HG03175 (cell line): ENCODE measurements around the gene NOD2.

ENCODE experiments used
- ATAC-seq: cut with Tn5 transposase; IDR thresholded peaks from one replicate; pipeline ENCODE4 v1.9.1; 2021; ENCODE audit warnings: mild to moderate bottlenecking, moderate library complexity; ENCODE audit not compliant: unreplicated experiment

The NOD2 gene

DNA sequence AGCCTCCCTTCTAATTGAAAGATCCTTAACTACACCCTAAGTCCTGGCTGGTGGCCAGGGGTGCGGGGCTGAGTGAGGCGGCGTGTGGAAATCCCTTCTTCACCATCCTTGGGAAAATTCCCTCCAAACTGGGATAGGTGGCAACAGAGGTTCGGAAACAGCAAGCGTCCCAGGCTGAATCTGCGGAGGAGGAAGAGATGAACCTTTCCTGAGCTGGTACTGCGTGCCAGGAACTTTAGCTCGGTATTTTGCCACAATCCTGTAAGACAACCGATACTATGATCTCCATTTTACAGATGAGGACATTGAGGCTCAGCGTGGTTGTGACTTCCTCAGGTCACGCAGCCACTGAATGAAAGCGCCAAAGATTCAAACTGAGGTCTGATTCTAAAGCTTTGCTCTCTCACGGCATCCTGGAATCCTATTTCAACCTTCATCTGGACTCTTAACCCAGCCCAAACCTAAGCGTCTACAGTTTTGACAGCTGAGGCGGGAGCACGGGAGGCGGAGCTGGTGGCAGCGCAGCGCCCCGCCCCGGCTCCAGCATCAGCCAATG, 47.9 kb downstream of the NOD2 start:
- ATAC-seq: no peak

GRCh38 chr16:50741781-50742575, 48.6 kb downstream of the NOD2 start, which contains the start of gene CYLD:
Gene CYLD, plus strand, starts transcription at chr16:50742086. Its CDS starts 7,613 bp downstream, at chr16:50749699.
- peak; percentile 94 for ATAC-seq

DNA sequence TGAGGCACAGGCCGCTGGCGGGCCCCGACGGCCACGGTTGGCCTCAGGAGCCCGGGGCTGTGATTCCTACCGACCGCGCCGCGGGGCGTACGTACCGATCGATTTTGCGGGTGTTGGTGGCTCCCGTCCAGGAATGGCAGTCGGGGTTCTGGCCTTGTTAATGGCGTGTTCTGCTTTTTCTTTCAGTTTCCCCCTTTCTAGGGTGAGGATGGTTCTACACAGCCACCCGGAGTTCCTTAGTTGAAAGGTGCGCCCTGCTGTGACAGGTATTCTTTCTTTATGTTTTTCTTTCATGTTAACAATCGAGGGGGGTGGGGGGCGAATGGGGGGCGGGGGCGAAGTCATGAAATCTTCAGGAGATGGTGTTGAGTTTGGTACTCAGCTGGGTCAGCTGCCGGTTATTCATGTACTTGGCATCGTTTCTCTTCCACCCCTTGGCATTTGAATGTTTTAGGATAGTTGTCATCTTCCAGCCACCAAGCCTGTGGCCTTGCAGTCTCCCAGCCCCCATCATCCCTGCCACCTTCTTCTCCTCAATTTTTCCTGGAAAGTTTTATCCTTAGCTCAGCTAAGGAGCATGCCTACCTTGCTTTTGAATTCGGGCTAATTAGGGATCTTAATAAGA, 49.3 kb downstream of the NOD2 start:
- ATAC-seq: no peak

DNA sequence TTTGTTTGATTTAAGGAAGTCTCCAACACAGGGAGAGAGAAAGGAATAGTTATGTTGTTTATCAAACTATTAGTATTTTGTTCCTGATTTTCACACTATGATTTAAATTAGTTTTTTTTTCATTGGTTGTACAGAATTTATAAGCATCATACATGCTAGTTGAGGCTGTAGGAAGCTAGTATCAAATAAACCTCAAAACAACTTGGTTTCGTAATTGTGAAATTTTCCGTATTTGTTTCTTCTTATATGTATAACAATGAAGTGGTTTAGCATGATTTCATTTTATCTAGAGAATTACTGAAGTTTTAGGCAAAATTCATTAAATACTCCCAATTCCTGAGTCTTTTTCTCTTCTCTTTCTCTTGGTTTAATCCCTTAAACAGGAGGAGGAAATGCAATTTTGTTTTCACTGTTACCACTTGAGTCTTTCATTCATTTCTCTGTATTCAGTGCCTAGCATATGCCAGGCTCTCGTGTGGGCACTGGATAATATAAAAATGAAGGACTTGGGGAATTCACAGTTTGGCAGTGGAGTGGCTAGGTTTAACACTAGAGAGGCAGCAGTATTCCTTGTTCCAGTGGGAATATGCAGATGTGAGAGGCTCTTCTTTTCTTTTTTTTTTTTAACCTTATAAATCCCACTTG, 50.3 kb downstream of the NOD2 start:
- no peak for ATAC-seq

DNA sequence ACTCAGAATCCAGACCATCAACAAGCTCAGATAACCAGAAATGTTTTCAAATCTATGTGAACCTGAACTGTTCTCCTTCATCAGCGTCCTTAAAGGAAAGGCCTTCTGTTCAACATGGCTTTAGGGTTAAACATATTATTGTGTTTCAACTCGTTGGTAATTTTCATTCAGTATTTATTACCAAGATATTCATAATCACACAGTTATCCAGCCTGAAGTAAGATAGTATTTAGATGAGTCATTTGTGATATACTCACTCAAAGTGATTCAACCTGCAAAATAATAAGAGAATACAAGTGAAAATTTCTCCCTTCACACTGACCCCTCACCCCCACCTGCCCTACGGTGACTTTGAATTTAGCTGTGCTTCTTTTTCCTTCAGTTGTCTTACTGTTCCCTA, 51.5 kb downstream of the NOD2 start:
- no peak for ATAC-seq

DNA sequence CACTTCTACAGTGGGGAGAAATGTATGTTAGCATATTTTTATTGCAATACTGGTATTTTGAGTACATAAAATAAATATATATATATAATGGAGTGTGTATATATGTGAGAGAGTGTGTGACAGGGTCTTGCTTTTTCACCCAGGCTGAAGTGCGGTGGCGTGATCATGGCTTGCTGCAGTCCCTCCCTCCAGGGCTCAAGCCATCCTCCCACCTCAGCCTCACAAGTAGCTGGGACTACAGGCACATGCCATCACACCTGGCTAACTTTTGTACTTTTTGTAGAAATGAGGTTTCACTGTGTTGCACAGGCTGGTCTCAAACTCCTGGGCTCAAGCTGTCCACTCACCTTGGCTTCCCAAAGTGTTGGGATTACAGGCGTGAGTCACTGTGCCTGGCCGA, 52.5 kb downstream of the NOD2 start:
- ATAC-seq: no peak

DNA sequence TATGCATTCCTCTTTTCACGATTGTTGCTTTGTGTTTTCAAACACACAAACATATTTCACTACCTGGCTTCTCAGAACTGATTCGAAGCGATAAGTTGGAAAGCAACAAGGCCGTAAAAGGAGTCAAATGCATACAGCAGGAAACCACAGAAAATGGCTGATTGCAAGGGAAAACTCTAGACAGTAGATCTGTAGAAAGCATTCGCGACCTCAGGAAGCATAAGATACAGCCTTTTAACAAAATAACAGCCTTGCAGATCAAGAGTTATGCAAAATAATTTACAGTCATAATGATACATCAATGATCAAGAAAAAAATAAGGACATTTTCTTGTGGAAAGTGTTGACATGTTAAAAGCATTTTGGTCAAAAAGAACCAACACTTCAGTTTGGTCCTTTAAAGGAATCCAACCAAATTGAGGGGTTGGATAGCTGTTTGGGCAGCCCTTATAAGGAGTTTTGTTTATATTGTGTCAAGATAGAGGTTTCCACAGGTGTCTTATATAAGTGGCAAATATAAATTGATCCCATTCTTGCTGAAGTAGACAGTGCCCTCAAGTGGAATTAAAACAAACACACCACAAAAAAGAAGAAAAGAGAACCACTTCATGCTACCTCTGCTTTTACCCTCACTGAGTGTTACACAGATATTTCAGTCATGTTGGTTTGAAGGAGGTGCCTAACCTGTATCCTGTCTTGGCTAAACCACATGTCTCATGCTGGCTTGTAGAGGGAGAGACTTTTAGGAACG, 54.0 kb downstream of the NOD2 start:
- peak; percentile 57 for ATAC-seq

DNA sequence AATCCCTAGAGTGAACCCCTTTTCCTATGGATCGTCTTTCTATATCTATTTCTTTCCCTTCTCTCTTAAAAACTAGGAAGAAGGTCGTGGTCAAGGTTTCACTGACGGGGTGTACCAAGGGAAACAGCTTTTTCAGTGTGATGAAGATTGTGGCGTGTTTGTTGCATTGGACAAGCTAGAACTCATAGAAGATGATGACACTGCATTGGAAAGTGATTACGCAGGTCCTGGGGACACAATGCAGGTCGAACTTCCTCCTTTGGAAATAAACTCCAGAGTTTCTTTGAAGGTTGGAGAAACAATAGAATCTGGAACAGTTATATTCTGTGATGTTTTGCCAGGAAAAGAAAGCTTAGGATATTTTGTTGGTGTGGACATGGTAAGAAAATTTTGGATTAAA, 58.1 kb downstream of the NOD2 start:
- ATAC-seq: no peak

DNA sequence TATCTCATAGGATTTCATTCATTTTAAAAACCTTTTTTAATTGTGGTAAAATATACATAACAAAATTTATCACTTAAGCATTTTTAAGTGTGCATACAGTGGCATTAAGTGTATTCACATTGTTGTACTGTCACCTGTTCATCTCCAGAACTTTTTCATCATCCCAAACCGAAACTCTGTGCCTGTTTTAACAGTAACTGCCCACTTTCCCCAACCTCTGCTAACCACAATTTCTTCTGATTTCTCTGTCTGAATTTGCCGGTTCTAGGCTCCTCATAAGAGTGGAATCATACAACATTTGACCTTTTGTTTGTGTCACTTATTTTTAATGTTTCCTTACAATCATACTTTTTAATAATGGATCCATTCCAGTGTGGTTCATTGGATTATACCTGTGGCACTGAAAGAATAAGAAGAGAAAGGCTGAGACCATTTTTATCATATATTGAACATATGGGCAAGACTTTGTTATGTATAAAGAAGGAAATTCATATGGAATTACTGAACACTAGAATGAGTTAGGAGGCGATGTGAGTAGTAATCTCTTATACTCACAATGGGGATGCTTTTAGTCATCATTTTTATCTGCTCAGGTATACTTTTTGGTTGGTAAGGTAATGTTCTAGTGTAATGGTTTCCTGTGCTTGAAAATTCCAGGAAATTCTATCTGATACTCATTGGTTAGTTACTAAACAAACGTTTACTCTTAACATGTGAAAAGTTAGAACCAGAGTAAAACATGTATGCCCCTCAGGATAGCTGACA, 59.2 kb downstream of the NOD2 start:
- ATAC-seq: no peak

- ATAC-seq: no peak
These were observed 63.1 kb downstream of the NOD2 start for GRCh38 chr16:50756473-50756872.

DNA sequence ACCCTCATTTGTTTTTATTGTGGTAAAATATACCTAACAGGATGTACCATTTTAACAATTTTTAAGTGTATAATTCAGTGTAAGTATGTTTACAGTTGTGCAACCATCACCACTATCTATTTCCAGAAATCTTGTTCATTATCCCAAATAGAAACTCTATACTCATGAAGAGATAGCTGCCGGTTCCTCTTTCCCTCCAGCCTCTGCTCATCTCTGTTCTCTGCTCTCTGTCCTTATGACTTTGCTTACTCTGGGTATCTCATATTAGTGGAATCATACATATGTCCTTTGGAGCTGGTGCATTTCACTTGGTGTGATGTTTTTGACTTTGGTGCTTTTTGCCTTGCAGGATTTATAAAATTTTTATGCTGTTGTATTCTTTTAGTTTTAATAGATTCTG, 67.9 kb downstream of the NOD2 start:
- no peak for ATAC-seq

DNA sequence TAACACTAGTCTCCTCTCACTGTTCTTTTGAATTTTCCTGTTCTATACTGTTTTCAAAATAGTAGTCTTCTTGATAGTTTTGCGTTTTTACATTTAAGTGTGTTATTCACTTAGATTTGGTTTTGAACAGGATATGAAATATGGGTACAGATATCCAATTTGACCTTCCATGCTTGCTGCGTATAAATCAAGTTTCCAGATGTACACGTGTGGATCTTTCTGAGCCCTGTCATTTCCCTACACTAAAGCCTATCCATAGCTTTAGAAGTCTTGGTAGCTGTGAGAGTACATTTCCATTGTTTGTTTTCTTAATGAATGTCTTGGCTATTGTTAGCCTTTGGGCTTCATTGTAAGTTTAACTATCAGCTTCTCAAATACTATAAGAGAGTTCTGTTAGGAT, 68.8 kb downstream of the NOD2 start:
- no peak for ATAC-seq

DNA sequence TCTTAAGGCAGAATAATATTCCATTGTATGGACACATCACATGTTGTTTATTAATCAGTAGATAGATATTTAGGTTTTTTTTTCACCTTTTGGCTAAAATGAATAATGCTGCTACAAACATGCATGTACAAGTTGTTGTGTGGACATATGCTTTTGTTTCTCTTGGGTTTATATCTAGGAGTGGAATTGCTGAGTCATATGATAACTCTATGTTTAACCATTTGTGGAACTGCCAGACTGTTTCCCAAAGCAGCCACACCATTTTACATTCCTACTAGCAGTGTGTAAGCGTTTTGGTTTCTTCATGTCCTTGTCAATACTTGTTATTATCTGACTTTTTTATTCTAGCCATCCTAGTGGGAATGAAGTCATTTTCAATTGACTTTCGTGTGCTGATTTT, 69.8 kb downstream of the NOD2 start:
- ATAC-seq: no peak

GRCh38 chr16:50765260-50765659, 71.9 kb downstream of the NOD2 start:
- ATAC-seq: no peak

GRCh38 chr16:50765861-50766260, 72.5 kb downstream of the NOD2 start:
- ATAC-seq: no peak

DNA sequence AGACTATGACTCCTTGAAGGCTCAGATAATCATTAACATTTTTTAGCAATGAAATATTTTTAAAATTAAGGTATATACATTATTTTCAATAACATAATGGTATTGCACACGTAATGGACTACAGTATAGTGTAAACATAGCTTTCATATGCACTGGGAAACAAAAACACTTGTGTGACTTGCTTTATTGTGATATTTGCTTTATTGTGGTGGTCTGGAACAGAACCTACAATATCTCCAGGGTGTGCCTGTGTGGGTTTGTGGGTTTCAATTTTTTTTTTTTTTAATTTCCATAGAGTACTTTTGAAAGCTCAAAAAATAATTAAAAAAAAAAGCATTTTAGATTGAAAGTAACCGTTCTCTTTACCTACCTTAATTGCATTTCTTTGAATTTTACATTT, 73.8 kb downstream of the NOD2 start:
- ATAC-seq: no peak

- ATAC-seq: no peak
These were observed 78.0 kb downstream of the NOD2 start for GRCh38 chr16:50771366-50771765.

- ATAC-seq: no peak
These were observed 81.0 kb downstream of the NOD2 start for GRCh38 chr16:50774405-50774804.

GRCh38 chr16:50774960-50775359, 81.6 kb downstream of the NOD2 start:
- ATAC-seq: no peak

DNA sequence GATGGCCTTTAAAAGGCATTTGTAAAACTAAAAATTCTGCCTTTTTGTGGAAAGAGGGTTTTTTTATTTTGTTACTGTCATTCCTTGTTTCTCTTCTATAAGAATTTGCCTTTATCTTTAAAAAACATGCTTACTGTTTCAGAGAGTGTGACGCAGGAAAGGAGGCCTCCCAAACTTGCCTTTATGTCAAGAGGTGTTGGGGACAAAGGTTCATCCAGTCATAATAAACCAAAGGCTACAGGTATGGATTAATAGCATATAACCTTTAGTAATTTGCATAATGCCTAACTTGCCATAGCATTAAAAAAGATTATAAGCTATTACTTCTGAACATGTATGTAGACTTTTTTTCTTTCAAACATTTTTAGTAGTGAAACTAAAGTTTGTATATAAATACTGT, 82.6 kb downstream of the NOD2 start:
- no peak for ATAC-seq
